Measurements from ENCODE around the gene ITGA6. TPM values are rescaled to one million over a fixed set of nuclear protein-coding genes. Genes with fewer than 3 reads are reported as not detected.
A peak's percentile ranks its signal among the peaks of the same experiment; 100 is the strongest.

ITGA6 gene
- total RNA-seq, 2 donors from 2014 or later = 7.0 to 8.6 TPM

DNA sequence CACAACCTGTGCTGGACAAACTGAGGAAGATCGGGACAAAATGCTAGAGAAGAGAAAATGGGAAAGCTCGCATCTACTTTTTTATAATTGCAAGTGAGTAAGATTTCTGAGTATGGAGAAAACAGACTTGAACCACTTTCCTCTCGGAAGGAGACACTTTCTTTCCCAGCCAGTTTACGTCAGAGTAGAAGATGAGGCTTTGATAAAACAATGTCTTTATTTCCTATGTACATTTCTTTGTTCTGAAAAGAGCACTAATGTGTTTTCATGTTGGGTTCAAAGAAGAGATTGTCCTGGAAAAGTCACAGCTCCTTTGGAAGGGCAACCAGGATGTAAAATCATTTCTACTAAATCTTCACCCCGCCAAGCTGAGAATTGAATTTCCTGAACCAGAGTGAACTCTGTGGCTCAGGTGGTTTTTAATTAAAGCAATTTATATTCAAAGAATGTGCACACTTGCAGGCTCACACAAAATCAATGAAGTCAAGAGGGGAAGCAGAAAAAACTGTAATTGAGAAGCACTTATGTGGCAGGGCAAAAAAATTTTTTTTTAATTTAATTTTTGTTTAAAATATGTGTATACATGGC, 23.4 kb upstream of the ITGA6 start:
- no peak overlapping the region for H3K4me3 Mint-ChIP-seq
- DNase-seq = no peak

DNA sequence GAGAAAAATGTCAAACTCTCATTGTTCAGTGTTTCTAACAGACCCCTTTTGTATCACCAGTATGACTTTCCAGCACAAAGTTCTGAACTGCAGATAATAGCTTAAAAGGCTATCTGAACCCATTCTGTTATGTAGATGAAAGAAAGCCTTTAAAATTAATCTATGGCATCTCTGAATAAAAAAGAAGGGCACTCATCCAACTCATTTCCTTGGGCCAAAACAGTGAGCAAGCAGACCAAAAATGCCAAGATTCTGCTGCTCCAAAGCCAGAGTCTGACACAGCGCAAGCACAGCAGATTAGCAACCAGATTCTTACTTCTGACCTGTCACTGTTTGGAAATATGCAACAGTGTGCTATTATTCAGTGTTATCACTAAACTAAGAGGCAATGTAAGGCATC, 22.6 kb upstream of the ITGA6 start:
- Mint-ChIP-seq H3K27me3 (ENCODE audit: low read depth) (no peaks in the 10 kb centered on the region), H3K4me1 (ENCODE audit: low read depth) (no peaks in the 10 kb centered on the region), H3K4me3 (no peak overlapping the region), H3K27ac (no peak overlapping the region), H3K9me3 (no peaks in the 10 kb centered on the region), H3K36me3 (ENCODE audit: insufficient read depth in 2 of 2) (no peaks in the 10 kb centered on the region)
- DNase-seq (no peak), ATAC-seq (replicated peaks in 1 of 2) (no peak)

More for the DNA sequence above, 23.4 kb upstream of the ITGA6 start:
- Mint-ChIP-seq H3K4me1 (ENCODE audit: low read depth) (no peaks in the 10 kb centered on the region), H3K9me3 (no peaks in the 10 kb centered on the region), H3K36me3 (ENCODE audit: insufficient read depth in 2 of 2) (no peaks in the 10 kb centered on the region), H3K27me3 (ENCODE audit: low read depth) (no peaks in the 10 kb centered on the region), H3K27ac (no peak overlapping the region)
- ATAC-seq (replicated peaks in 1 of 2) = no peak

DNA sequence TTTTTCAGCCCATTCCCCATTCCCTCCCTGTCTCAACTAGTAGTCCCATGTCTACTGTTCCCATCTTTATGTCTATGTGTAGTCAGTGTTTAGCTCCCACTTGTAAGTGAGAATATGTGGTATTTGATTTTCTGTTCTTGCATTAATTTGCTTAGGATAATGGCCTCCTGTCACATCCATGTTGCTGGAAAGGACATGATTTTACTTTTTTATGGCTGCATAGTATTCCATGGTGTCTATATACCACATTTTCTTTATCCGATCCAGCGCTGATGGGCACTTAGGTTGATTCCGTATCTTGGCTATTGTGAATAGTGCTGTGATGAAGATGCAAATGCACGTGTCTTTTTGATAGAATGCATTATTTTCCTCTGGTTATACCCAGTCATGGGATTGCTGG, 21.7 kb upstream of the ITGA6 start:
- no peak for DNase-seq
- Mint-ChIP-seq H3K9me3 (no peaks in the 10 kb centered on the region), H3K27me3 (ENCODE audit: low read depth) (no peaks in the 10 kb centered on the region), H3K27ac (no peak overlapping the region), H3K36me3 (ENCODE audit: insufficient read depth in 2 of 2) (no peaks in the 10 kb centered on the region), H3K4me1 (ENCODE audit: low read depth) (no peaks in the 10 kb centered on the region), H3K4me3 (no peak overlapping the region)
- ATAC-seq (replicated peaks in 1 of 2) = no peak

DNA sequence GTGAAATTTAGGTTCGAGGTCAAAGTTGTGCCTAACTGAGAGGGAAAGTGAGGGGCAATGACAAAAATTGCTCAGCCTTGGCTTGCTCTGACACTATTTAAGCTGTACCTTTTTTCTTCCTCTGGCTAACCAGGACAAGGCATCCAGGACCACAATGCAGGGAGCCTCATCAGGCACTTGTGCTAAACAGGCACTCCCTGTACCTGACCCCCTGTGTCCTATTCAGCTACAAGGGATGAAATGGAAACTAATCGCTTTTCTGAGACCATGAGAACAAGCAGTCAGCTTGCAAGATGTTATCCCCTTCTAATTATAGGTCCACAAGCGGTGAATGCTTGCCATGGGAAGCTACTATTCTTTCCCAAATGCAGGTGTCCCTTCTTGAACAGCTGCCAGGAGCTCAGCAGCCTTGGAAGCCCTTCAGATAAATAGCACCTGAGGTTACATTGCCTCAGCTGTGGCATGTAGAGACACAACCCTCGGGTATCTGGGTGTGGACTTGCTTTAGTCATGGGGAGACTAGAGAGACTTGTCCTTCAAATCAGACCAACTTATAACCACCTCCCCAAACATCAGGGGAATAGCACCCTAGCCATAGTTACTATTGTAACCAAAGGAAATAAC, 19.1 kb upstream of the ITGA6 start:
- H3K36me3 Mint-ChIP-seq (ENCODE audit: insufficient read depth in 2 of 2) = no peaks in the 10 kb centered on the region

DNA sequence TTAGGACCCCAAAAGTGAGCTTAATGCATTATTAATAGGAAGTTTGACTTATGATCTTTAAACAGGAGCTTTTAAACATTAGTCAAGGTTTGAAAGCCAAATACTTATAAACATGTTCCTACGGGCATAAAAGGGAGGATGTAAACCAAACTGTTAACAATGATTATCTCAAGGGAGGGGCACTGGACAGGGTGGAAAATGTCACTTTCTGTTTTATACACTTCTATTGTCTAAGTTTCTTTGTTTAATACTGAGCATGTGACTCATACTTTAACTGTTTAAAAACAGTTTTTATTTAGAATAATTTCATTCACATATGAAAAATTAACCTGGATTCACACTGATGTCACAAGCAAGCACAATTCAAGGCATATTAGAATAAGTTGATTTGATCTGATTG, 18.3 kb upstream of the ITGA6 start:
- ATAC-seq (replicated peaks in 1 of 2) = no peak
- H3K4me3 Mint-ChIP-seq = no peak overlapping the region
- no peaks in the 10 kb centered on the region for H3K27me3 Mint-ChIP-seq (ENCODE audit: low read depth)
- H3K9me3 Mint-ChIP-seq = no peaks in the 10 kb centered on the region
- no peak overlapping the region for H3K27ac Mint-ChIP-seq
- no peaks in the 10 kb centered on the region for H3K36me3 Mint-ChIP-seq (ENCODE audit: insufficient read depth in 2 of 2)
- no peak for DNase-seq
- H3K4me1 Mint-ChIP-seq (ENCODE audit: low read depth) = no peaks in the 10 kb centered on the region

More for the DNA sequence above, 19.1 kb upstream of the ITGA6 start:
- no peak overlapping the region for H3K27ac Mint-ChIP-seq
- ATAC-seq (replicated peaks in 1 of 2) (no peak), DNase-seq (no peak)
- no peaks in the 10 kb centered on the region for H3K4me1 Mint-ChIP-seq (ENCODE audit: low read depth)
- H3K9me3 Mint-ChIP-seq = no peaks in the 10 kb centered on the region
- no peaks in the 10 kb centered on the region for H3K27me3 Mint-ChIP-seq (ENCODE audit: low read depth)
- H3K4me3 Mint-ChIP-seq = no peak overlapping the region

DNA sequence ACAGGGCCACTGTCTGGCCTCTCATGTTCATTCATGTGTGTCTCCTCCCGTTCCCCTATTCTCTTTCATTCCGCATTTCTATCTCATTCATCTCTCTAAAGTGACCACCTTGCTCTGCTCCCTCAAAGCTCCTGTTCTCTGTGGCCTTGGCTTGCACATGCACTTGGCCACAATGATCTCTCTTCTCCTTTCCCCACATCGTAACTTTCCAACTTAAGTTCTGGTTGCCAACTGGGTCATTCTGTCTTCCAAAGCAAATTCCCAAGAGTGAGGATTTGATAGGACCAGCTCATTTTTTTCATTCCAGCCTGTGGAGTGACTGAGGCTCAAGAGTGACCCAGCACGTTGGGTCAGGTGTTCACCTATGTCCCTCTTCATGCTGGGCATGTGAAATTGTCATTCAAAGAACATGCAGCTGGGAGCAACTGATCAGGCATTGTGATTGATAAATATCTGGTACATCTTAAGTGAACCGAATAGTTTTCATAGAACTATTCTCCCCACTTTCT, 14.3 kb upstream of the ITGA6 start:
- no peak for ATAC-seq (replicated peaks in 1 of 2)
- H3K36me3 Mint-ChIP-seq (ENCODE audit: insufficient read depth in 2 of 2) = no peaks in the 10 kb centered on the region
- no peaks in the 10 kb centered on the region for H3K27me3 Mint-ChIP-seq (ENCODE audit: low read depth)
- no peak for DNase-seq
- peaks cover 0 to 1% of the 10 kb centered on the region in 2 donors for H3K9me3 Mint-ChIP-seq
- H3K4me3 Mint-ChIP-seq = no peak overlapping the region
- H3K4me1 Mint-ChIP-seq (ENCODE audit: low read depth) = no peaks in the 10 kb centered on the region
- H3K27ac Mint-ChIP-seq = no peak overlapping the region

DNA sequence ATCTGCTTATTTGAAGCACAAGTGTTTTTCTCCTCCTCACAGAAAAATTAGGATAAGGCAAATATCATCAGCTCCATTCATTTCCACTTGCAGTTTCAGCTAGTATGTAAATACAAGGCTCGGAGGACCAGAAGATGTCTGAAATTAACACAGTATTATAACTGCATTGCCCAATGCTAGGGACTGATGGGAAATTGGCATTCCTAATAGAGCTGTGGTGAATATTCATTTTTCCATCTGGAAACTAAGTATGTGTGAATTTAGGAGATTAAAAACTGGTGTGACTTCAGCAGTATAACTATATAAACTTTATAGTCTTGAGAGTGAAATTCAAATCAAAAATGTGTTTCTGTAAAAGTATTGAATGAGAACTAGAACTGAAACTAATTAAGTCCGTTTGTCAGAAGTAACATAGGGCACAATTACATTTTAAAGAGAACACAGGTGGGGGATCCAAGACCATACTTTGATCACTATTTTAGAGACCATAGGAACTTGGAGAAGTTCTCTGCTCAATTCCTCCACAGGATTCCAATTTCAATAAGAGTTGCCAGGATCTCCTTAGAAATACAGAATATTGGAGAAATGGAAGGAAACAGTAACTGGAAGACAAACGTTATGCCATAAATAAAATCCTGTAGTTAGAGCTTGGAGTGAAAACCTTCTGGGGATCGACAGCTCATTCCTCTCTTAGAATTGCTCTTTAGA, 12.1 kb upstream of the ITGA6 start:
- Mint-ChIP-seq H3K27me3 (ENCODE audit: low read depth) (no peaks in the 10 kb centered on the region), H3K9me3 (peaks cover 4 to 5% of the 10 kb centered on the region in 2 donors), H3K4me3 (no peak overlapping the region), H3K4me1 (ENCODE audit: low read depth) (no peaks in the 10 kb centered on the region), H3K27ac (no peak overlapping the region), H3K36me3 (ENCODE audit: insufficient read depth in 2 of 2) (peaks cover 0 to 2% of the 10 kb centered on the region in 2 donors)
- ATAC-seq (replicated peaks in 1 of 2) = no peak
- DNase-seq = no peak

DNA sequence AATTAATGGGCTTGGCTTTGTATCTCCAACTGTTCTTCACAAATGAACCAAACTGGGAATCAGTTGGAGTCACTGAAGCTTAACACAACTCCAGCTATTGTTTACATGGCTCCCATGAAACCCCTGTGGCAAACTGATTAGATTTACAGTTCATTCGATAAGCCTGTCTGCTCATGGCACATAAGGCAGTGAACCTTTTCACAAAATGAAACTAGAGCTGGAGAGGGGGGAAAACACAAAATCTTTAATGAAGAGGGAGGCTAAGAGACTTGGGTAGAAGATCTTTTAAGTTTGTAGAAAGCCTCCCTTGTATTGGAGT, 11.6 kb upstream of the ITGA6 start:
- no peaks in the 10 kb centered on the region for H3K27me3 Mint-ChIP-seq (ENCODE audit: low read depth)
- no peaks in the 10 kb centered on the region for H3K4me1 Mint-ChIP-seq (ENCODE audit: low read depth)
- H3K4me3 Mint-ChIP-seq = no peak overlapping the region

DNA sequence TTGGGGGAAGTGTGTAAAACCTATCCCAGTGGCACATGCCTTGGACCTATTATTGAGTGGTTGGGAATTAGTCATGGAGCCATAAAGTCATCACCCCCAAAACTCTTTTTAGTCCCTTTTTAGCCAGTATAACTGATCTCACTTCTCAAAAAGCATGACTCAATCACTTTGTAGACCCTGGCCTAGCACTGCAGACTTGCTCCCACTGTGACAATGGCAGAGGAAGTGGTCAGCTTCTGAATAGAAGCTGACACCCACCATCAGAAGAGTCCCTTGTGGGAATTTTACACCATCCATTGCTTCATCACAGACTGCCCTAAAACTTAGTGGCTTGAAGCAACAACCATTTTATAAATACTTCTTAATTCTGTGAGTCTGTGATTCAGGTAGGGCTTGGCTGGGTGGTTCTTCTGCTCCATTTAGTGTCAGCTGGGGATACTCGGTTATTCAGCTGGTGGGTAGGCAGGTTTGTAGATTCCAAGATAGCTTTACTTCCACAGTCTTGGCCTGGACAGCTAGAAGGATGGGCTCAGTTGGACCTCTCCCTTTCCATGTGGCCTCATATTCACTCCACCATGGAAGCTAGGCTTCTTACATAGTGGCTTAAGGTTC, 10.8 kb upstream of the ITGA6 start:
- DNase-seq (no peak), ATAC-seq (replicated peaks in 1 of 2) (peak in 1 of 2 donors; percentile 26)
- Mint-ChIP-seq H3K9me3 (peaks cover 4 to 5% of the 10 kb centered on the region in 2 donors), H3K4me1 (ENCODE audit: low read depth) (no peaks in the 10 kb centered on the region), H3K36me3 (ENCODE audit: insufficient read depth in 2 of 2) (peaks cover 0 to 2% of the 10 kb centered on the region in 2 donors), H3K4me3 (no peak overlapping the region), H3K27ac (no peak overlapping the region), H3K27me3 (ENCODE audit: low read depth) (no peaks in the 10 kb centered on the region)

More for the DNA sequence above, 11.6 kb upstream of the ITGA6 start:
- Mint-ChIP-seq H3K9me3 (peaks cover 4 to 5% of the 10 kb centered on the region in 2 donors), H3K36me3 (ENCODE audit: insufficient read depth in 2 of 2) (peaks cover 0 to 2% of the 10 kb centered on the region in 2 donors), H3K27ac (no peak overlapping the region)
- DNase-seq (no peak), ATAC-seq (replicated peaks in 1 of 2) (no peak)

DNA sequence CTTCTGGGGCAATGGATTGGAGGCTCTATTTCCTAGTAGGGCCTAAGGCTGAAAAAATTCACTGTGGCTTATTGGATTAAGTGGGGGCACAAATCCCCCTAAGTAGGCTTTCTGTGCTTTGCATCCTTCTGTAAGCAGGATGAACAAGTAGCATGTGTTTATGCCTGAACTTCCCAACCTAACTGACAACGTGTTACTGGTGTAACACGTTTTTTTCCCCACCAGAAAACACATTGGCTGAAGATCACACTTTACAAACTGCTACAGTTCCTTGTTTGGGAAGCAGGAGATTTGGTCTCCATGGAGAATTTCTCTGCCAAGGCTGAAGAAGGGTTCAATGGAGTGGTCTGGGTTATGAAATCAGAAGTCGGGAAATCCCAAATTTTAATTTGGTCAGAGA, 7.2 kb upstream of the ITGA6 start:
- Mint-ChIP-seq H3K27ac (no peak overlapping the region), H3K4me3 (no peak overlapping the region), H3K4me1 (ENCODE audit: low read depth) (peaks cover 27% of the 10 kb centered on the region), H3K27me3 (ENCODE audit: low read depth) (no peaks in the 10 kb centered on the region), H3K9me3 (peaks cover 4 to 5% of the 10 kb centered on the region in 2 donors), H3K36me3 (ENCODE audit: insufficient read depth in 2 of 2) (peaks cover 0 to 2% of the 10 kb centered on the region in 2 donors)
- ATAC-seq (replicated peaks in 1 of 2) (no peak), DNase-seq (no peak)

DNA sequence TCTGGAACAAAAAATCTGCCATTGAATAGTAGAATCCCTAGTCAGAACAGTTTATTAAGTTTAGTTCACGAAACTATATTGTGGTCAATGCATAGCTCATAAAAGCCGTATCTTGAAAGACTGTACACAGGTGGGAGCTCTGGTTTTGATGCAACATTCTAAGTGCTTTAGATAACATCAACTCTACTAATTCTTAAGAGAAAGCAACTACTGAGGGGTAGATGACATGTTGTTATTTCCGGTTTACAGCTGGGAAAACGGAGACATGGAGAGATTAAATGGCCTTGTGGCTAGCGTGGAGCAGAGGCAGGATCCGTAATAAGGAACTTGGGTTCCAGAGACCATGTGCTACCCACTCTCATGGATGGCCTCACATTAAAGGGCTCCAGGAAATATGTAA, 4.2 kb upstream of the ITGA6 start:
- peak overlapping the region; percentile 16 to 34 for H3K4me3 Mint-ChIP-seq
- peaks cover 35% of the 10 kb centered on the region for H3K4me1 Mint-ChIP-seq (ENCODE audit: low read depth)
- peak; percentile 30 to 32 for ATAC-seq (replicated peaks in 1 of 2)
- no peaks in the 10 kb centered on the region for H3K27me3 Mint-ChIP-seq (ENCODE audit: low read depth)
- no peak for DNase-seq
- H3K36me3 Mint-ChIP-seq (ENCODE audit: insufficient read depth in 2 of 2) = peaks cover 0 to 2% of the 10 kb centered on the region in 2 donors
- H3K27ac Mint-ChIP-seq = no peak overlapping the region
- peaks cover 3 to 4% of the 10 kb centered on the region in 2 donors for H3K9me3 Mint-ChIP-seq

DNA sequence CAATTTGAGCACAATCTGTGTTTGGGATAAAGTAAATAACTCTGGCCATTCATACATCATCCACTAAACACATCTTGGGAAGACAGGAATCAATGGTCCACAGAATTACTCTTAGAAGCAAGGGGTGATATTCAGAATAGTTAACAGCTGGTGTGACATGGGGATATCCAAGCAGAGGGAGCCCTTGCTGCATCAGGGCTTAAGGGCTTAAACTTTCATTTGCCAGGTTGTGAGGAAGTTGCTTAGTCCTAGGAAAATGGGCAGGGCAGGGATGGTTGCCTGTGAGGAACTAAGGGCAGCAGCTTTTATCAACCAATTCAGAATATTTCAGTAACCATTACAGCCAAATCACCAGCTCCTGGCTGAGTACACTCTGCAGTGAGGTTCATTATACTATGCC, 2.0 kb upstream of the ITGA6 start:
- H3K4me3 Mint-ChIP-seq = no peak overlapping the region
- ATAC-seq (replicated peaks in 1 of 2) = no peak
- H3K36me3 Mint-ChIP-seq (ENCODE audit: insufficient read depth in 2 of 2) = no peaks in the 10 kb centered on the region
- DNase-seq = no peak
- no peak overlapping the region for H3K27ac Mint-ChIP-seq
- H3K27me3 Mint-ChIP-seq (ENCODE audit: low read depth) = no peaks in the 10 kb centered on the region
- H3K4me1 Mint-ChIP-seq (ENCODE audit: low read depth) = peaks cover 56% of the 10 kb centered on the region
- no peaks in the 10 kb centered on the region for H3K9me3 Mint-ChIP-seq

DNA sequence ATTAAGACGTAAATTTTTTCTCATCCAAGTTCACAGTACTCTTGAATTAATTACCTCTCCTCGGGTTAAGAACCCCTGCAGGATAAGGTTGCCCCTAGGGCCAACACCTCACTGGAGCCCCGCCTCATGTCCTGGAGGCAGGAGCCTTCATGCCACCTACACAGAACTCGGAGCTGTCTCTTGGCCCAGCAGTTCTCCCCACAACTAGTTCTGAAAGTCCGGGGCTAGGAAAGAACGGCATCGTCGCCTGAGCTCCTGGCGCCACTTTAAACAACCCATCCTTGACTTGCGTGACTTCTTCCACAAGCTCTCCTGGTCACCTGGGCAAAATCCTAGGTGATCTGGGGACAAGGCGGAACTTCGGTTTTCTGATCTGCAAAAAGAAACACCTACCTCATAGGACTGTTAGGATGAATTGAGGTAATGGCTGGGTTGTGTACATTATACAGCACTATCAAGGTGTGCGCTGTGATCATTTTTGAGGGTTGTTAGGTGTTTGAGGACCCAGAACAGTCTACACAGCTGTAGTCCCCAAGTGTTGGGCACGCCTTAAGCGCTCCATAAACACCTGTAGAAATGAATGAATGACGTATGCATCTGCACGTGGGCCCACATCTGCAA, 641 bp upstream of the ITGA6 start:
- H3K27ac Mint-ChIP-seq = no peak overlapping the region
- no peaks in the 10 kb centered on the region for H3K9me3 Mint-ChIP-seq
- H3K36me3 Mint-ChIP-seq (ENCODE audit: insufficient read depth in 2 of 2) = no peaks in the 10 kb centered on the region
- peaks cover 70% of the 10 kb centered on the region for H3K4me1 Mint-ChIP-seq (ENCODE audit: low read depth)
- H3K4me3 Mint-ChIP-seq = peak overlapping the region; percentile 81 to 86
- ATAC-seq (replicated peaks in 1 of 2) (no peak), DNase-seq (no peak)
- H3K27me3 Mint-ChIP-seq (ENCODE audit: low read depth) = no peaks in the 10 kb centered on the region

All from activated T-cell treated with anti-CD3 and anti-CD28 coated beads, Interleukin-2, amount 50 U/mL, for 72 hours (primary cell).